ENCODE data around the gene KLF9. TPM values are rescaled to one million over a fixed set of nuclear protein-coding genes. Genes with fewer than 3 reads are reported as not detected.

The KLF9 gene
- total and polyA plus RNA-seq, 9 of the 15 experiments (the other 6 are each of a cell fraction or from before 2014, with no cell fraction given), result 3.3 to 11.9 (median 6.9) TPM

DNA sequence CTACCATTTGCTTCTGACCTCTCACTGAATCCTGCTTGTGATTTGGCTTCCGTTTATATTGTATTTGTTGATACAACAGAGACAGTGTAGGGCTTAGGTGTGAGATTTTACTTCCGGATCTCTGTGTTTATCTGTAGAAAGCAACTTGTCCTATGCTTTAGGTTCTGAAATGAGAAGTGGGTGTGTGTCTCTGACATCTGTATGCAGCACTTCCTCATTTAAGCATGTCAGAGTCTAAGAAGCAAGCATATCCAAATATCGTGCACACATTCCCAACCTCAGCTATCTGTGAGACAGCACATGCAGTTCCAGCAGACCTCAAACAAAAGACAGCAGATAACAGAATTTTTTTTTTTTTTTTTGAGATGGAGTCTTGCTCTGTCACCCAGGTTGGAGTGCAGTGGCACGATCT is 16.3 kb downstream of the KLF9 start (continued):
- TF ChIP-seq, protein P1, sequence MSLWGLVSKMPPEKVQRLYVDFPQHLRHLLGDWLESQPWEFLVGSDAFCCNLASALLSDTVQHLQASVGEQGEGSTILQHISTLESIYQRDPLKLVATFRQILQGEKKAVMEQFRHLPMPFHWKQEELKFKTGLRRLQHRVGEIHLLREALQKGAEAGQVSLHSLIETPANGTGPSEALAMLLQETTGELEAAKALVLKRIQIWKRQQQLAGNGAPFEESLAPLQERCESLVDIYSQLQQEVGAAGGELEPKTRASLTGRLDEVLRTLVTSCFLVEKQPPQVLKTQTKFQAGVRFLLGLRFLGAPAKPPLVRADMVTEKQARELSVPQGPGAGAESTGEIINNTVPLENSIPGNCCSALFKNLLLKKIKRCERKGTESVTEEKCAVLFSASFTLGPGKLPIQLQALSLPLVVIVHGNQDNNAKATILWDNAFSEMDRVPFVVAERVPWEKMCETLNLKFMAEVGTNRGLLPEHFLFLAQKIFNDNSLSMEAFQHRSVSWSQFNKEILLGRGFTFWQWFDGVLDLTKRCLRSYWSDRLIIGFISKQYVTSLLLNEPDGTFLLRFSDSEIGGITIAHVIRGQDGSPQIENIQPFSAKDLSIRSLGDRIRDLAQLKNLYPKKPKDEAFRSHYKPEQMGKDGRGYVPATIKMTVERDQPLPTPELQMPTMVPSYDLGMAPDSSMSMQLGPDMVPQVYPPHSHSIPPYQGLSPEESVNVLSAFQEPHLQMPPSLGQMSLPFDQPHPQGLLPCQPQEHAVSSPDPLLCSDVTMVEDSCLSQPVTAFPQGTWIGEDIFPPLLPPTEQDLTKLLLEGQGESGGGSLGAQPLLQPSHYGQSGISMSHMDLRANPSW (CRISPR knock-in tag; IDR thresholded peaks at IDR 0.05), result no peak
- TF ChIP-seq, protein P2, sequence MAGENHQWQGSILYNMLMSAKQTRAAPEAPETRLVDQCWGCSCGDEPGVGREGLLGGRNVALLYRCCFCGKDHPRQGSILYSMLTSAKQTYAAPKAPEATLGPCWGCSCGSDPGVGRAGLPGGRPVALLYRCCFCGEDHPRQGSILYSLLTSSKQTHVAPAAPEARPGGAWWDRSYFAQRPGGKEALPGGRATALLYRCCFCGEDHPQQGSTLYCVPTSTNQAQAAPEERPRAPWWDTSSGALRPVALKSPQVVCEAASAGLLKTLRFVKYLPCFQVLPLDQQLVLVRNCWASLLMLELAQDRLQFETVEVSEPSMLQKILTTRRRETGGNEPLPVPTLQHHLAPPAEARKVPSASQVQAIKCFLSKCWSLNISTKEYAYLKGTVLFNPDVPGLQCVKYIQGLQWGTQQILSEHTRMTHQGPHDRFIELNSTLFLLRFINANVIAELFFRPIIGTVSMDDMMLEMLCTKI (IDR thresholded peaks at IDR 0.05; ENCODE audit: partially characterized antibody), result no peak
- TF ChIP-seq RAD51 (IDR thresholded peaks at IDR 0.05; ENCODE audit: borderline replicate concordance, low read depth) (no peak), SRF (CRISPR knock-in tag; IDR thresholded peaks at IDR 0.05) (no peak), SOX6 (IDR thresholded peaks at IDR 0.05) (peak; percentile 98), CREBBP (IDR thresholded peaks at IDR 0.05; ENCODE audit: low read depth, low read length) (no peak), ZNF274 (IDR thresholded peaks at IDR 0.05; ENCODE audit: borderline replicate concordance, low read depth, low read length) (peak; percentile 78)
- TF ChIP-seq, protein P3, sequence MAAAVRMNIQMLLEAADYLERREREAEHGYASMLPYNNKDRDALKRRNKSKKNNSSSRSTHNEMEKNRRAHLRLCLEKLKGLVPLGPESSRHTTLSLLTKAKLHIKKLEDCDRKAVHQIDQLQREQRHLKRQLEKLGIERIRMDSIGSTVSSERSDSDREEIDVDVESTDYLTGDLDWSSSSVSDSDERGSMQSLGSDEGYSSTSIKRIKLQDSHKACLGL (CRISPR knock-in tag; IDR thresholded peaks at IDR 0.05; ENCODE audit: borderline replicate concordance, poor library complexity, severe bottlenecking), result no peak
- TF ChIP-seq, protein P4, sequence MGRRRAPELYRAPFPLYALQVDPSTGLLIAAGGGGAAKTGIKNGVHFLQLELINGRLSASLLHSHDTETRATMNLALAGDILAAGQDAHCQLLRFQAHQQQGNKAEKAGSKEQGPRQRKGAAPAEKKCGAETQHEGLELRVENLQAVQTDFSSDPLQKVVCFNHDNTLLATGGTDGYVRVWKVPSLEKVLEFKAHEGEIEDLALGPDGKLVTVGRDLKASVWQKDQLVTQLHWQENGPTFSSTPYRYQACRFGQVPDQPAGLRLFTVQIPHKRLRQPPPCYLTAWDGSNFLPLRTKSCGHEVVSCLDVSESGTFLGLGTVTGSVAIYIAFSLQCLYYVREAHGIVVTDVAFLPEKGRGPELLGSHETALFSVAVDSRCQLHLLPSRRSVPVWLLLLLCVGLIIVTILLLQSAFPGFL (CRISPR knock-in tag; IDR thresholded peaks at IDR 0.05), result no peak
- TF ChIP-seq, protein P5, sequence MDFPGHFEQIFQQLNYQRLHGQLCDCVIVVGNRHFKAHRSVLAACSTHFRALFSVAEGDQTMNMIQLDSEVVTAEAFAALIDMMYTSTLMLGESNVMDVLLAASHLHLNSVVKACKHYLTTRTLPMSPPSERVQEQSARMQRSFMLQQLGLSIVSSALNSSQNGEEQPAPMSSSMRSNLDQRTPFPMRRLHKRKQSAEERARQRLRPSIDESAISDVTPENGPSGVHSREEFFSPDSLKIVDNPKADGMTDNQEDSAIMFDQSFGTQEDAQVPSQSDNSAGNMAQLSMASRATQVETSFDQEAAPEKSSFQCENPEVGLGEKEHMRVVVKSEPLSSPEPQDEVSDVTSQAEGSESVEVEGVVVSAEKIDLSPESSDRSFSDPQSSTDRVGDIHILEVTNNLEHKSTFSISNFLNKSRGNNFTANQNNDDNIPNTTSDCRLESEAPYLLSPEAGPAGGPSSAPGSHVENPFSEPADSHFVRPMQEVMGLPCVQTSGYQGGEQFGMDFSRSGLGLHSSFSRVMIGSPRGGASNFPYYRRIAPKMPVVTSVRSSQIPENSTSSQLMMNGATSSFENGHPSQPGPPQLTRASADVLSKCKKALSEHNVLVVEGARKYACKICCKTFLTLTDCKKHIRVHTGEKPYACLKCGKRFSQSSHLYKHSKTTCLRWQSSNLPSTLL (IDR thresholded peaks at IDR 0.05), result no peak
- TF ChIP-seq, protein P6, sequence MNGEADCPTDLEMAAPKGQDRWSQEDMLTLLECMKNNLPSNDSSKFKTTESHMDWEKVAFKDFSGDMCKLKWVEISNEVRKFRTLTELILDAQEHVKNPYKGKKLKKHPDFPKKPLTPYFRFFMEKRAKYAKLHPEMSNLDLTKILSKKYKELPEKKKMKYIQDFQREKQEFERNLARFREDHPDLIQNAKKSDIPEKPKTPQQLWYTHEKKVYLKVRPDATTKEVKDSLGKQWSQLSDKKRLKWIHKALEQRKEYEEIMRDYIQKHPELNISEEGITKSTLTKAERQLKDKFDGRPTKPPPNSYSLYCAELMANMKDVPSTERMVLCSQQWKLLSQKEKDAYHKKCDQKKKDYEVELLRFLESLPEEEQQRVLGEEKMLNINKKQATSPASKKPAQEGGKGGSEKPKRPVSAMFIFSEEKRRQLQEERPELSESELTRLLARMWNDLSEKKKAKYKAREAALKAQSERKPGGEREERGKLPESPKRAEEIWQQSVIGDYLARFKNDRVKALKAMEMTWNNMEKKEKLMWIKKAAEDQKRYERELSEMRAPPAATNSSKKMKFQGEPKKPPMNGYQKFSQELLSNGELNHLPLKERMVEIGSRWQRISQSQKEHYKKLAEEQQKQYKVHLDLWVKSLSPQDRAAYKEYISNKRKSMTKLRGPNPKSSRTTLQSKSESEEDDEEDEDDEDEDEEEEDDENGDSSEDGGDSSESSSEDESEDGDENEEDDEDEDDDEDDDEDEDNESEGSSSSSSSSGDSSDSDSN (IDR thresholded peaks at IDR 0.05; ENCODE audit: borderline replicate concordance in 1 of 2, low read depth in 2 of 2, low read length in 2 of 2), result no peak
- TF ChIP-seq, protein P7, sequence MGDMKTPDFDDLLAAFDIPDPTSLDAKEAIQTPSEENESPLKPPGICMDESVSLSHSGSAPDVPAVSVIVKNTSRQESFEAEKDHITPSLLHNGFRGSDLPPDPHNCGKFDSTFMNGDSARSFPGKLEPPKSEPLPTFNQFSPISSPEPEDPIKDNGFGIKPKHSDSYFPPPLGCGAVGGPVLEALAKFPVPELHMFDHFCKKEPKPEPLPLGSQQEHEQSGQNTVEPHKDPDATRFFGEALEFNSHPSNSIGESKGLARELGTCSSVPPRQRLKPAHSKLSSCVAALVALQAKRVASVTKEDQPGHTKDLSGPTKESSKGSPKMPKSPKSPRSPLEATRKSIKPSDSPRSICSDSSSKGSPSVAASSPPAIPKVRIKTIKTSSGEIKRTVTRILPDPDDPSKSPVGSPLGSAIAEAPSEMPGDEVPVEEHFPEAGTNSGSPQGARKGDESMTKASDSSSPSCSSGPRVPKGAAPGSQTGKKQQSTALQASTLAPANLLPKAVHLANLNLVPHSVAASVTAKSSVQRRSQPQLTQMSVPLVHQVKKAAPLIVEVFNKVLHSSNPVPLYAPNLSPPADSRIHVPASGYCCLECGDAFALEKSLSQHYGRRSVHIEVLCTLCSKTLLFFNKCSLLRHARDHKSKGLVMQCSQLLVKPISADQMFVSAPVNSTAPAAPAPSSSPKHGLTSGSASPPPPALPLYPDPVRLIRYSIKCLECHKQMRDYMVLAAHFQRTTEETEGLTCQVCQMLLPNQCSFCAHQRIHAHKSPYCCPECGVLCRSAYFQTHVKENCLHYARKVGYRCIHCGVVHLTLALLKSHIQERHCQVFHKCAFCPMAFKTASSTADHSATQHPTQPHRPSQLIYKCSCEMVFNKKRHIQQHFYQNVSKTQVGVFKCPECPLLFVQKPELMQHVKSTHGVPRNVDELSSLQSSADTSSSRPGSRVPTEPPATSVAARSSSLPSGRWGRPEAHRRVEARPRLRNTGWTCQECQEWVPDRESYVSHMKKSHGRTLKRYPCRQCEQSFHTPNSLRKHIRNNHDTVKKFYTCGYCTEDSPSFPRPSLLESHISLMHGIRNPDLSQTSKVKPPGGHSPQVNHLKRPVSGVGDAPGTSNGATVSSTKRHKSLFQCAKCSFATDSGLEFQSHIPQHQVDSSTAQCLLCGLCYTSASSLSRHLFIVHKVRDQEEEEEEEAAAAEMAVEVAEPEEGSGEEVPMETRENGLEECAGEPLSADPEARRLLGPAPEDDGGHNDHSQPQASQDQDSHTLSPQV (IDR thresholded peaks at IDR 0.05), result no peak
